Astrocyte (in vitro differentiated cells and primary cell): ENCODE data around the gene MYEOV. TPM values are rescaled to one million over a fixed set of nuclear protein-coding genes. Genes with fewer than 3 reads are reported as not detected.

ENCODE experiments used
- DNase-seq: peaks from one replicate; pipeline ENCODE4 v3.0.0-alpha.2; 2010; ENCODE audit warnings: low read depth
- FAIRE-seq: peaks from 2 replicates; lab custom pipeline; 2011; peaks lifted over from hg19 to GRCh38; lab: Jason Lieb, UNC
- H2AFZ ChIP-seq: 2 replicates; pipeline ENCODE4 v1.6.0; 2012; ENCODE audit warnings: low read depth, low read length, inconsistent platforms
- H3K27ac ChIP-seq: 2 replicates; pipeline ENCODE4 v1.5.1; 2011; ENCODE audit warnings: low read depth, low read length, inconsistent platforms
- H3K27me3 ChIP-seq: 2 replicates; pipeline ENCODE4 v1.6.0; 2011; ENCODE audit warnings: low read length, inconsistent platforms; ENCODE audit not compliant: insufficient read depth
- H3K36me3 ChIP-seq: 2 replicates; pipeline ENCODE4 v1.5.1; 2011; ENCODE audit warnings: low read length, inconsistent platforms; ENCODE audit not compliant: insufficient read depth
- H3K4me1 ChIP-seq: 2 replicates; pipeline ENCODE4 v1.5.1; 2011; ENCODE audit warnings: low read length, inconsistent platforms; ENCODE audit not compliant: insufficient read depth
- H3K4me2 ChIP-seq: 2 replicates; pipeline ENCODE4 v1.6.0; 2012; ENCODE audit warnings: low read length, inconsistent platforms
- H3K4me3 ChIP-seq: 2 replicates; pipeline ENCODE4 v1.5.1; 2011; ENCODE audit warnings: low read depth, mild to moderate bottlenecking, low read length, inconsistent platforms; ENCODE audit not compliant: insufficient read depth
- H3K79me2 ChIP-seq: 2 replicates; pipeline ENCODE4 v1.6.0; 2012; ENCODE audit warnings: mild to moderate bottlenecking, low read length, inconsistent platforms; ENCODE audit not compliant: insufficient read depth
- H3K9ac ChIP-seq: 2 replicates; pipeline ENCODE4 v1.6.0; 2012; ENCODE audit warnings: mild to moderate bottlenecking, low read length, inconsistent platforms
- H3K9me3 ChIP-seq: 2 replicates; pipeline ENCODE4 v1.5.1; 2012; ENCODE audit warnings: low read depth, mild to moderate bottlenecking, low read length, inconsistent platforms; ENCODE audit not compliant: insufficient read depth
- H4K20me1 ChIP-seq: 2 replicates; pipeline ENCODE4 v1.6.0; 2012; ENCODE audit warnings: low read length, inconsistent platforms; ENCODE audit not compliant: insufficient read depth
- H3K27ac Mint-ChIP-seq: one replicate; pipeline ENCODE4 v1.8.0; 2021; ENCODE audit warnings: mild to moderate bottlenecking, mixed read lengths; ENCODE audit not compliant: unreplicated experiment
- H3K27me3 Mint-ChIP-seq: one replicate; pipeline ENCODE4 v1.8.0; 2021; ENCODE audit warnings: low read depth, mixed read lengths; ENCODE audit not compliant: unreplicated experiment
- H3K36me3 Mint-ChIP-seq: one replicate; pipeline ENCODE4 v1.8.0; 2021; ENCODE audit warnings: low read depth, mixed read lengths; ENCODE audit not compliant: unreplicated experiment
- H3K4me1 Mint-ChIP-seq: one replicate; pipeline ENCODE4 v1.8.0; 2021; ENCODE audit warnings: low read depth, mixed read lengths; ENCODE audit not compliant: unreplicated experiment
- H3K4me3 Mint-ChIP-seq: one replicate; pipeline ENCODE4 v1.8.0; 2021; ENCODE audit warnings: mild to moderate bottlenecking, moderate library complexity, mixed read lengths; ENCODE audit not compliant: unreplicated experiment
- H3K9me3 Mint-ChIP-seq: one replicate; pipeline ENCODE4 v1.8.0; 2021; ENCODE audit warnings: mild to moderate bottlenecking, mixed read lengths; ENCODE audit not compliant: unreplicated experiment
- CTCF ChIP-seq: IDR thresholded peaks from 2 replicates; pipeline ENCODE4 v1.5.1; 2011; ENCODE audit warnings: low read depth, mild to moderate bottlenecking, inconsistent platforms, low read length, moderate library complexity; ENCODE audit not compliant: insufficient read depth
- EZH2 ChIP-seq: IDR thresholded peaks from 2 replicates; pipeline ENCODE4 v1.6.1; 2012; ENCODE audit warnings: mild to moderate bottlenecking, low read length, inconsistent platforms; ENCODE audit not compliant: insufficient read depth
- total RNA-seq: library from RNA; stranded (reverse); gene quantifications from 2 replicates; pipeline ENCODE4 v1.2.1, GENCODE V29; 2021

Gene MYEOV
- total RNA-seq, 1 donor from 2014 or later, result not detected

GRCh38 chr11:69295079-69295994 is 1.4 kb downstream of the MYEOV start:
- Histone ChIP-seq H3K4me2 (no peak overlapping the region), H3K36me3 (no peaks in the 10 kb centered on the region), H4K20me1 (no peaks in the 10 kb centered on the region), H3K4me1 (peaks cover 37% of the 10 kb centered on the region), H3K9ac (no peak overlapping the region), H2AFZ (no peak overlapping the region), H3K4me3 (no peak overlapping the region), H3K27me3 (no peaks in the 10 kb centered on the region), H3K27ac (no peak overlapping the region), H3K9me3 (no peaks in the 10 kb centered on the region), H3K79me2 (no peaks in the 10 kb centered on the region)
- no peak overlapping the region for H3K4me3 Mint-ChIP-seq
- FAIRE-seq, result no peak
- peak overlapping the region; percentile 69 for H3K27ac Mint-ChIP-seq
- peaks cover 24% of the 10 kb centered on the region for H3K27me3 Mint-ChIP-seq
- H3K9me3 Mint-ChIP-seq, result peaks cover 6% of the 10 kb centered on the region
- no peak for TF ChIP-seq EZH2
- DNase-seq, result no peak
- peaks cover 3% of the 10 kb centered on the region for H3K36me3 Mint-ChIP-seq
- H3K4me1 Mint-ChIP-seq, result peaks cover 14% of the 10 kb centered on the region

GRCh38 chr11:69295995-69296889 is 2.3 kb downstream of the MYEOV start:
- Histone ChIP-seq H2AFZ (no peak overlapping the region), H3K4me3 (no peak overlapping the region), H3K36me3 (no peaks in the 10 kb centered on the region), H3K27me3 (no peaks in the 10 kb centered on the region), H3K4me2 (peak overlapping the region; percentile 4), H3K79me2 (no peaks in the 10 kb centered on the region), H3K4me1 (peaks cover 43% of the 10 kb centered on the region), H3K9ac (no peak overlapping the region), H3K27ac (peak overlapping the region; percentile 94), H4K20me1 (no peaks in the 10 kb centered on the region), H3K9me3 (no peaks in the 10 kb centered on the region)
- Mint-ChIP-seq H3K27ac (peak overlapping the region; percentile 56), H3K4me1 (peaks cover 22% of the 10 kb centered on the region), H3K36me3 (peaks cover 4% of the 10 kb centered on the region), H3K9me3 (peaks cover 8% of the 10 kb centered on the region), H3K4me3 (no peak overlapping the region), H3K27me3 (peaks cover 18% of the 10 kb centered on the region)
- FAIRE-seq (no peak), DNase-seq (no peak)
- TF ChIP-seq CTCF, result no peak
- no peak for TF ChIP-seq EZH2
